ENCODE results near the gene GABRG2. TPM values are rescaled to one million over a fixed set of nuclear protein-coding genes. Genes with fewer than 3 reads are reported as not detected.

The GABRG2 gene
- total and polyA plus RNA-seq, 2 experiments from 2014 or later: 0.43 TPM; not detected in 1

- no peak for TF ChIP-seq CTCF (IDR thresholded peaks at IDR 0.05; ENCODE audit: poor library complexity)
- no peak for TF ChIP-seq EZH2 (IDR thresholded peaks at IDR 0.05; ENCODE audit: borderline replicate concordance)
- TF ChIP-seq EZH2phosphoT487 (IDR thresholded peaks at IDR 0.05; ENCODE audit: low read depth, severe bottlenecking, unreplicated experiment): no peak
- Histone ChIP-seq H3K79me2 (no peaks in the 10 kb centered on the region), H3K27ac (no peak overlapping the region), H3K4me3 (no peak overlapping the region), H3K9me3 (ENCODE audit: low read depth) (no peaks in the 10 kb centered on the region), H3K4me2 (no peak overlapping the region), H3K9me2 (replicated peaks; ENCODE audit: insufficient read depth) (no peaks in the 10 kb centered on the region), H3K27me3 (no peaks in the 10 kb centered on the region), H3K4me1 (ENCODE audit: insufficient read depth) (no peaks in the 10 kb centered on the region), H2AFZ (no peak overlapping the region), H4K20me1 (ENCODE audit: insufficient read depth, poor library complexity, severe bottlenecking) (no peaks in the 10 kb centered on the region), H3K36me3 (replicated peaks; ENCODE audit: insufficient read depth, low read depth) (no peaks in the 10 kb centered on the region)
- WGBS (ENCODE audit: low lambda C conversion rate, missing lambda C conversion rate): 95% methylated on average over 1 of the region's 1 CpG
- no peak for DNase-seq (ENCODE audit: low spot score)
Observed at GRCh38 chr5:162202285-162202880, 134.8 kb downstream of the GABRG2 start.

Other genes starting within 250 kb of the GABRG2 start
- 0.16 and 0.30 TPM in 2 replicates for gene GABRA1, start 219.7 kb upstream of the GABRG2 start, total RNA-seq
- gene GABRA1, start 219.7 kb upstream of the GABRG2 start, polyA plus RNA-seq: 0.42 TPM in 1 of 2 replicates, not detected in the other

Measured in hepatocyte (in vitro differentiated cells).